ENCODE measurements around the gene DLD.

DNA sequence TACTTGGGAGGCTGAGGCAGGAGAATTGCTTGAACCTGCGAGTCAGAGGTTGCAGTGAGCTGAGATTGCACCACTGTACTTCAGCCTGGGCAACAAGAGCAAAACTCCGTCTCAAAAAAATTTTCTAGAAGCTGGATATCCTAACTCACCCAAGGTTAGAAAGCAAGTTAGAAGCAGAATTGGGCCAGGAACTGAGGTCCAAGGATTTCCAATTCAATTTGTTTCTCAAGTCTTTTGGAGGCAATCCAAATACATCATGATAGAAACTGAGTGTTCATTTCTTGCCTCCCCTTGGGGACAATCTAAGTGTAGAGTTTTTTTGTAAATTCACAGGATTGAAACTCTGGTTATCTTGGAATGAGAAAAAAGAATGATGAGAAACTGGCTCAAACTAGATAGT, 66.5 kb downstream of the DLD start:
- no peak for TF ChIP-seq RARB (CRISPR knock-in tag; IDR thresholded peaks at IDR 0.05)
- no peak for TF ChIP-seq BACH2 (CRISPR knock-in tag; IDR thresholded peaks at IDR 0.05; ENCODE audit: borderline replicate concordance)
- no peak for TF ChIP-seq ZFP3 (CRISPR knock-in tag; IDR thresholded peaks at IDR 0.05)
- no peak for TF ChIP-seq ZC3H10 (CRISPR knock-in tag; IDR thresholded peaks at IDR 0.05)
- TF ChIP-seq, protein P1, sequence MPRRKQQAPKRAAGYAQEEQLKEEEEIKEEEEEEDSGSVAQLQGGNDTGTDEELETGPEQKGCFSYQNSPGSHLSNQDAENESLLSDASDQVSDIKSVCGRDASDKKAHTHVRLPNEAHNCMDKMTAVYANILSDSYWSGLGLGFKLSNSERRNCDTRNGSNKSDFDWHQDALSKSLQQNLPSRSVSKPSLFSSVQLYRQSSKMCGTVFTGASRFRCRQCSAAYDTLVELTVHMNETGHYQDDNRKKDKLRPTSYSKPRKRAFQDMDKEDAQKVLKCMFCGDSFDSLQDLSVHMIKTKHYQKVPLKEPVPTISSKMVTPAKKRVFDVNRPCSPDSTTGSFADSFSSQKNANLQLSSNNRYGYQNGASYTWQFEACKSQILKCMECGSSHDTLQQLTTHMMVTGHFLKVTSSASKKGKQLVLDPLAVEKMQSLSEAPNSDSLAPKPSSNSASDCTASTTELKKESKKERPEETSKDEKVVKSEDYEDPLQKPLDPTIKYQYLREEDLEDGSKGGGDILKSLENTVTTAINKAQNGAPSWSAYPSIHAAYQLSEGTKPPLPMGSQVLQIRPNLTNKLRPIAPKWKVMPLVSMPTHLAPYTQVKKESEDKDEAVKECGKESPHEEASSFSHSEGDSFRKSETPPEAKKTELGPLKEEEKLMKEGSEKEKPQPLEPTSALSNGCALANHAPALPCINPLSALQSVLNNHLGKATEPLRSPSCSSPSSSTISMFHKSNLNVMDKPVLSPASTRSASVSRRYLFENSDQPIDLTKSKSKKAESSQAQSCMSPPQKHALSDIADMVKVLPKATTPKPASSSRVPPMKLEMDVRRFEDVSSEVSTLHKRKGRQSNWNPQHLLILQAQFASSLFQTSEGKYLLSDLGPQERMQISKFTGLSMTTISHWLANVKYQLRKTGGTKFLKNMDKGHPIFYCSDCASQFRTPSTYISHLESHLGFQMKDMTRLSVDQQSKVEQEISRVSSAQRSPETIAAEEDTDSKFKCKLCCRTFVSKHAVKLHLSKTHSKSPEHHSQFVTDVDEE (CRISPR knock-in tag; IDR thresholded peaks at IDR 0.05): no peak
- TF ChIP-seq SNAI2 (CRISPR knock-in tag; IDR thresholded peaks at IDR 0.05): no peak
- no peak for TF ChIP-seq ESRRG (CRISPR knock-in tag; IDR thresholded peaks at IDR 0.05)
- TF ChIP-seq, protein P2, sequence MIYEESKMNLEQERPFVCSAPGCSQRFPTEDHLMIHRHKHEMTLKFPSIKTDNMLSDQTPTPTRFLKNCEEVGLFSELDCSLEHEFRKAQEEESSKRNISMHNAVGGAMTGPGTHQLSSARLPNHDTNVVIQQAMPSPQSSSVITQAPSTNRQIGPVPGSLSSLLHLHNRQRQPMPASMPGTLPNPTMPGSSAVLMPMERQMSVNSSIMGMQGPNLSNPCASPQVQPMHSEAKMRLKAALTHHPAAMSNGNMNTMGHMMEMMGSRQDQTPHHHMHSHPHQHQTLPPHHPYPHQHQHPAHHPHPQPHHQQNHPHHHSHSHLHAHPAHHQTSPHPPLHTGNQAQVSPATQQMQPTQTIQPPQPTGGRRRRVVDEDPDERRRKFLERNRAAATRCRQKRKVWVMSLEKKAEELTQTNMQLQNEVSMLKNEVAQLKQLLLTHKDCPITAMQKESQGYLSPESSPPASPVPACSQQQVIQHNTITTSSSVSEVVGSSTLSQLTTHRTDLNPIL (CRISPR knock-in tag; IDR thresholded peaks at IDR 0.05; ENCODE audit: low read depth): no peak
- TF ChIP-seq, protein P3, sequence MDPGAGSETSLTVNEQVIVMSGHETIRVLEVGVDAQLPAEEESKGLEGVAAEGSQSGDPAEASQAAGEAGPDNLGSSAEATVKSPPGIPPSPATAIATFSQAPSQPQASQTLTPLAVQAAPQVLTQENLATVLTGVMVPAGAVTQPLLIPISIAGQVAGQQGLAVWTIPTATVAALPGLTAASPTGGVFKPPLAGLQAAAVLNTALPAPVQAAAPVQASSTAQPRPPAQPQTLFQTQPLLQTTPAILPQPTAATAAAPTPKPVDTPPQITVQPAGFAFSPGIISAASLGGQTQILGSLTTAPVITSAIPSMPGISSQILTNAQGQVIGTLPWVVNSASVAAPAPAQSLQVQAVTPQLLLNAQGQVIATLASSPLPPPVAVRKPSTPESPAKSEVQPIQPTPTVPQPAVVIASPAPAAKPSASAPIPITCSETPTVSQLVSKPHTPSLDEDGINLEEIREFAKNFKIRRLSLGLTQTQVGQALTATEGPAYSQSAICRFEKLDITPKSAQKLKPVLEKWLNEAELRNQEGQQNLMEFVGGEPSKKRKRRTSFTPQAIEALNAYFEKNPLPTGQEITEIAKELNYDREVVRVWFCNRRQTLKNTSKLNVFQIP (CRISPR knock-in tag; IDR thresholded peaks at IDR 0.05; ENCODE audit: borderline replicate concordance, low read depth): no peak
- TF ChIP-seq TOX (CRISPR knock-in tag; IDR thresholded peaks at IDR 0.05; ENCODE audit: borderline replicate concordance): no peak
- no peak for TF ChIP-seq GLIS3 (CRISPR knock-in tag; IDR thresholded peaks at IDR 0.05)
